ENCODE results near the gene GSKIP. TPM values are rescaled to one million over a fixed set of nuclear protein-coding genes. Genes with fewer than 3 reads are reported as not detected.

Gene GSKIP
- total RNA-seq, 4 donors from 2014 or later: 22.6 to 37.1 (median 27.4) TPM

DNA sequence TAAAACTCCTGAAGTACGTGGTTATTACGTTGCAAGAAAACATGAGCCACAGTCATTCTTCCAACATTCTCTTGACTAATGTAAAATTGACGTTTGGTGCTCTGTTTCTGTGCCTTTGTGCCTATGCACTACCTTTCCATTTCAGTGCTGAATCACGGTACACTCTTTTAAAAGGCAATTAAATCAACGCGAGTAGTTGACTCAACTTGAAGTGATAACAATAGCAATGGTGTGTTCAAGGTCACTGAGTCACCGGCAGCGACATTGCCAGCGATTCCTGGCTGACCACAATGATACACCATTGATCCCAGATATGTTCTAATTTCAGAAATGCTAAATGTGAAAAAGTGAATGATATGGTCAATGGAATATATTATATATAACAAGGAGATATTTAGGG, 46.4 kb downstream of the GSKIP start:
- no peak for DNase-seq (ENCODE audit: low spot score in 2 of 2)
- intact Hi-C loops (cut with DNase I; ENCODE audit: low total_unique reads): no loop called here
- WGBS, 2 donors: 83 to 89% methylated on average over 9 of the region's 9 CpGs
- TF ChIP-seq CTCF (IDR thresholded peaks at IDR 0.05) (no peak), POLR2A (IDR thresholded peaks at IDR 0.05) (no peak)
- no peak overlapping the region for H3K4me3 ChIP-seq (ENCODE audit: low read depth, poor library complexity, severe bottlenecking)

- WGBS, 2 donors: 88 to 95% methylated on average over 4 of the region's 4 CpGs
- DNase-seq (ENCODE audit: low spot score in 2 of 2): no peak
- intact Hi-C loops (cut with DNase I; ENCODE audit: low total_unique reads): no loop called here
- no peak overlapping the region for H3K4me3 ChIP-seq (ENCODE audit: low read depth, poor library complexity, severe bottlenecking)
- TF ChIP-seq CTCF (IDR thresholded peaks at IDR 0.05) (no peak), POLR2A (IDR thresholded peaks at IDR 0.05) (no peak)
These were observed 46.8 kb downstream of the GSKIP start for GRCh38 chr14:96410119-96410518.

- intact Hi-C loops (cut with DNase I; ENCODE audit: low total_unique reads): no loop called here
- WGBS, 2 donors: 61 to 76% methylated on average over 5 of the region's 5 CpGs
- no peak overlapping the region for H3K4me3 ChIP-seq (ENCODE audit: low read depth, poor library complexity, severe bottlenecking)
- DNase-seq (ENCODE audit: low spot score in 2 of 2): no peak
- TF ChIP-seq POLR2A (IDR thresholded peaks at IDR 0.05) (no peak), CTCF (IDR thresholded peaks at IDR 0.05) (no peak)
These were observed 50.2 kb downstream of the GSKIP start for GRCh38 chr14:96413526-96413925.

DNA sequence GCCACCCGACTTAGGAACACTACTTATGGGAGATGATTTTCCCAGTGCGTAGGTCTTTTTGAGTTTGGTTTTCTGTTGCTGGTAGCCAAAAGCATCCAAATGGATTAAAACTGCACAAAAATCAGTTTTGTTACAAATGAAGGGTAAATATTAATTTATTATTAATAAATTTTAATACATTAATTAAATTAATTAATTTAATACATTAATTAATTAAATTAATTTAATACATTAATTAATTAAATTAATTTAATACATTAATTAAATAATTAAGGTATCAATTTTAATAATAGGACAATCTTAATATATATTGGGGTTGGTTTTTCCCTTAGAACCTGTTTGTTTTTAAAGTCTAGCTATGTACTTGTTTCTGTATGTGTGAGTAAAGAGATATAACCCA, 52.2 kb downstream of the GSKIP start:
- DNase-seq (ENCODE audit: low spot score in 2 of 2): no peak
- intact Hi-C loops (cut with DNase I; ENCODE audit: low total_unique reads): no loop called here
- no peak overlapping the region for H3K4me3 ChIP-seq (ENCODE audit: low read depth, poor library complexity, severe bottlenecking)
- WGBS, 2 donors: 96 to 99% methylated on average over 2 of the region's 2 CpGs
- TF ChIP-seq CTCF (IDR thresholded peaks at IDR 0.05) (no peak), POLR2A (IDR thresholded peaks at IDR 0.05) (no peak)

DNA sequence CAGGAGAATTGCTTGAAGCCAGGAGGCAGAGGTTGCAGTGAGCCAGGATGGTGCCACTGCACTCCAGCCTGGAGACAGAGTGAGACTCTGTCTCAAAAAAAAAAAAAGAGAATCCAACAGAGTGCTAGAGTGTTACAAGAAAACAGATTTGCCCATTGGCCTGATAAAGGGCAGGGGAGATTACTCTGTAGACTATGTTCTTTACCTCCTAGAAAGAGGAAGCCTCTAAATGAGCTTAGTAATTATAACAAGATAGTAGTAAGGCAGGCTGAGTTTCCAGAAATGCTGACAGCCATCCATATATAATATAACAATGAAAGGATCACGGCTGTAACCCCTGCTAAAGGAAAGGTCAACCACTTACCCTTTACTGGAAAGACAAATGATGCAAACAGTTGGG, 53.0 kb downstream of the GSKIP start:
- no peak for DNase-seq (ENCODE audit: low spot score in 2 of 2)
- H3K4me3 ChIP-seq (ENCODE audit: low read depth, poor library complexity, severe bottlenecking): no peak overlapping the region
- TF ChIP-seq CTCF (IDR thresholded peaks at IDR 0.05): no peak
- TF ChIP-seq POLR2A (IDR thresholded peaks at IDR 0.05): no peak
- intact Hi-C loops (cut with DNase I; ENCODE audit: low total_unique reads): no loop called here
- 80 to 85% methylated on average over 1 of the region's 1 CpG for WGBS, 2 donors

DNA sequence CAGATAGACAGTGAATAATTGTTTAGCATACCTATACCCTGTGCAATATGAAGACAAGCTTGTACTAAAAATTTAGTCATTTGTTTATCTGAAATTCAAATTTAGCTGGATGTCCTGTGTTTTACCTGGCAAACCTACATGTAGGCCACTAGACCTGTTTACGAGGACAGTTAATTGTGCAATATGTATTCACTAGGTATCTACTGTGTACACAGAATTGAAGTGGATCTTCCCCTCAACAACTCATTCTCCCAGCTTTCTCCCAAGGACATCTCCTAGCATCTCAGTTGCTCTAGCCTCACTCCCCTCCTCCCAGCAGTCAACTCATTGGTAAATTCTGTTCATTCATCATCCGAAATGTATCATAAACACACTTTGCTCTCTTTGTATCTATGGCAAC, 53.9 kb downstream of the GSKIP start:
- WGBS, 2 donors: 82 to 91% methylated on average over 2 of the region's 2 CpGs
- TF ChIP-seq POLR2A (IDR thresholded peaks at IDR 0.05) (no peak), CTCF (IDR thresholded peaks at IDR 0.05) (no peak)
- intact Hi-C loops (cut with DNase I; ENCODE audit: low total_unique reads): no loop called here
- no peak overlapping the region for H3K4me3 ChIP-seq (ENCODE audit: low read depth, poor library complexity, severe bottlenecking)
- no peak for DNase-seq (ENCODE audit: low spot score in 2 of 2)

Measured in lower leg skin (tissue), 4 donors.